OCI-LY1 (cell line): ENCODE data around the gene MRS2.

Source experiments
- H2AFZ ChIP-seq: fragments of 200-600 bp; sonication (generic), shearing (Covaris generic); 2 replicates; pipeline ENCODE4 v1.6.0; 2014; ENCODE audit warnings: antibody characterized with exemption, mild to moderate bottlenecking, low read length
- H3F3A ChIP-seq: fragments of 200-600 bp; sonication (generic), shearing (Covaris generic); 2 replicates; pipeline ENCODE4 v1.6.0; 2014; ENCODE audit warnings: mild to moderate bottlenecking, antibody characterized with exemption, low read length, moderate library complexity; ENCODE audit not compliant: insufficient read depth
- H3K27ac ChIP-seq: fragments of 200-600 bp; sonication (generic); 2 replicates; pipeline ENCODE4 v1.5.1; 2014; ENCODE audit warnings: low read length, mixed run types, mild to moderate bottlenecking, low read depth; ENCODE audit not compliant: poor library complexity, severe bottlenecking
- H3K27me3 ChIP-seq: fragments of 200-600 bp; sonication (generic); 2 replicates; pipeline ENCODE4 v1.6.0; 2014; ENCODE audit warnings: antibody characterized with exemption, mild to moderate bottlenecking, low read length, moderate library complexity; ENCODE audit not compliant: insufficient read depth
- H3K36me3 ChIP-seq: fragments of 200-600 bp; sonication (generic); 2 replicates; pipeline ENCODE4 v1.6.1; 2014; ENCODE audit warnings: mild to moderate bottlenecking, antibody characterized with exemption, low read length, moderate library complexity, mixed read lengths; ENCODE audit not compliant: insufficient read depth
- H3K4me1 ChIP-seq: fragments of 200-600 bp; sonication (generic); 2 replicates; pipeline ENCODE4 v1.5.1; 2014; ENCODE audit warnings: mild to moderate bottlenecking, low read length, moderate library complexity; ENCODE audit not compliant: insufficient read depth, severe bottlenecking
- H3K4me2 ChIP-seq: fragments of 200-600 bp; sonication (generic), shearing (Covaris generic); 2 replicates; pipeline ENCODE4 v1.6.1; 2014; ENCODE audit warnings: low read length
- H3K4me3 ChIP-seq: fragments of 200-600 bp; sonication (generic); 2 replicates; pipeline ENCODE4 v1.5.1; 2014; ENCODE audit warnings: low read length, low read depth, mild to moderate bottlenecking, mixed read lengths; ENCODE audit not compliant: poor library complexity, severe bottlenecking
- H3K79me2 ChIP-seq: fragments of 200-600 bp; shearing (Covaris generic); 2 replicates; pipeline ENCODE4 v1.6.1; 2016; ENCODE audit warnings: mixed run types, low read length, mixed read lengths; ENCODE audit not compliant: insufficient read depth
- H3K9ac ChIP-seq: fragments of 200-600 bp; sonication (generic), shearing (Covaris generic); 2 replicates; pipeline ENCODE4 v1.6.1; 2014; ENCODE audit warnings: mild to moderate bottlenecking, low read length, mixed read lengths
- H3K9me2 ChIP-seq: fragments of 200-600 bp; sonication (generic), shearing (Covaris generic); 2 replicates; pipeline ENCODE4 v1.6.1; 2014; ENCODE audit warnings: low read depth, mild to moderate bottlenecking, low read length, mixed read lengths
- H3K9me3 ChIP-seq: fragments of 200-600 bp; shearing (Covaris generic); 2 replicates; pipeline ENCODE4 v1.6.1; 2014; ENCODE audit warnings: low read length, mixed read lengths
- H4K20me1 ChIP-seq: fragments of 200-600 bp; sonication (generic), shearing (Covaris generic); 2 replicates; pipeline ENCODE4 v1.6.0; 2016; ENCODE audit warnings: mild to moderate bottlenecking, low read length; ENCODE audit not compliant: insufficient read depth
- EZH2 ChIP-seq: fragments of 200-600 bp; sonication (generic), shearing (Covaris generic); IDR thresholded peaks from 2 replicates; pipeline ENCODE4 v1.8.0; 2017; ENCODE audit warnings: borderline replicate concordance, mixed run types, mild to moderate bottlenecking, antibody characterized with exemption, low read length, moderate library complexity, mixed read lengths
- TF ChIP-seq, protein P1 (sequence below): fragments of 200-600 bp; sonication (generic), shearing (Covaris generic); IDR thresholded peaks from 2 replicates; pipeline ENCODE4 v1.5.1; 2017; ENCODE audit warnings: mild to moderate bottlenecking, antibody characterized with exemption, low read length, moderate library complexity, mixed read lengths

The MRS2 gene

DNA sequence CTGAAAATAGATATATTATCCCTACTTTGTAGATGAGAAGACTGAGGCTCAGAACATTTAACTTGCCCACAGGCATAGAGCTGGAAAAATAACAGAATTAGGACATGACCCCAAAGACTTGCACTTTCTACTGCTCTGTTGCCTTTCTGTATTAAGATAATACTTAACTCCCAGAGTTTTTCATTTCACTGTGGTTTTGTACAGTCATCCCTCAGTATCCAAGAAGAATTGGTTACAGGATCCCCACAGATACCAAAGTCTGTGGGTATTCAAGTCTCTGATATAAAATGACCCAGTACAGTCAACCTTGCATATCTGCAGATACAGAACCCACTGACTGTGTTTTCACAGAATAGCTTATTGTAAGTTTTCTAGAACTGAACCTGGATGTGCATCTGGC, 16.8 kb downstream of the MRS2 start:
- H3K36me3 ChIP-seq, result peaks cover 96% of the 10 kb centered on the region
- no peak overlapping the region for H2AFZ ChIP-seq
- no peaks in the 10 kb centered on the region for H3K79me2 ChIP-seq
- H3F3A ChIP-seq, result 0 out of 2 replicates have a peak, but pooled peaks cover 4% of the 10 kb centered on the region
- H3K4me1 ChIP-seq, result peaks cover 6% of the 10 kb centered on the region
- no peaks in the 10 kb centered on the region for H3K9me2 ChIP-seq
- no peak overlapping the region for H3K27ac ChIP-seq
- no peak overlapping the region for H3K4me2 ChIP-seq
- TF ChIP-seq, protein P1, sequence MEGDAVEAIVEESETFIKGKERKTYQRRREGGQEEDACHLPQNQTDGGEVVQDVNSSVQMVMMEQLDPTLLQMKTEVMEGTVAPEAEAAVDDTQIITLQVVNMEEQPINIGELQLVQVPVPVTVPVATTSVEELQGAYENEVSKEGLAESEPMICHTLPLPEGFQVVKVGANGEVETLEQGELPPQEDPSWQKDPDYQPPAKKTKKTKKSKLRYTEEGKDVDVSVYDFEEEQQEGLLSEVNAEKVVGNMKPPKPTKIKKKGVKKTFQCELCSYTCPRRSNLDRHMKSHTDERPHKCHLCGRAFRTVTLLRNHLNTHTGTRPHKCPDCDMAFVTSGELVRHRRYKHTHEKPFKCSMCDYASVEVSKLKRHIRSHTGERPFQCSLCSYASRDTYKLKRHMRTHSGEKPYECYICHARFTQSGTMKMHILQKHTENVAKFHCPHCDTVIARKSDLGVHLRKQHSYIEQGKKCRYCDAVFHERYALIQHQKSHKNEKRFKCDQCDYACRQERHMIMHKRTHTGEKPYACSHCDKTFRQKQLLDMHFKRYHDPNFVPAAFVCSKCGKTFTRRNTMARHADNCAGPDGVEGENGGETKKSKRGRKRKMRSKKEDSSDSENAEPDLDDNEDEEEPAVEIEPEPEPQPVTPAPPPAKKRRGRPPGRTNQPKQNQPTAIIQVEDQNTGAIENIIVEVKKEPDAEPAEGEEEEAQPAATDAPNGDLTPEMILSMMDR, result no peak
- TF ChIP-seq EZH2, result no peak
- H3K9me3 ChIP-seq, result no peaks in the 10 kb centered on the region
- no peaks in the 10 kb centered on the region for H3K27me3 ChIP-seq
- H4K20me1 ChIP-seq, result no peaks in the 10 kb centered on the region
- H3K9ac ChIP-seq, result no peak overlapping the region
- H3K4me3 ChIP-seq, result no peak overlapping the region

- no peaks in the 10 kb centered on the region for H3K9me3 ChIP-seq
- H3K4me1 ChIP-seq, result no peaks in the 10 kb centered on the region
- H4K20me1 ChIP-seq, result no peaks in the 10 kb centered on the region
- H3F3A ChIP-seq, result no peaks in the 10 kb centered on the region
- no peaks in the 10 kb centered on the region for H3K27me3 ChIP-seq
- no peak overlapping the region for H2AFZ ChIP-seq
- H3K79me2 ChIP-seq, result no peaks in the 10 kb centered on the region
- peaks cover 81% of the 10 kb centered on the region for H3K36me3 ChIP-seq
- H3K9ac ChIP-seq, result no peak overlapping the region
- TF ChIP-seq, protein P1, result no peak
- TF ChIP-seq EZH2, result no peak
- no peaks in the 10 kb centered on the region for H3K9me2 ChIP-seq
- H3K4me3 ChIP-seq, result no peak overlapping the region
- no peak overlapping the region for H3K4me2 ChIP-seq
- H3K27ac ChIP-seq, result no peak overlapping the region
Observed at GRCh38 chr6:24425091-24425490, 22.4 kb downstream of the MRS2 start.

GRCh38 chr6:24426729-24427446, 24.2 kb downstream of the MRS2 start:
- Histone ChIP-seq H3F3A (0 out of 2 replicates have a peak, but pooled peaks cover 5% of the 10 kb centered on the region), H3K27ac (no peak overlapping the region), H3K36me3 (peaks cover 71% of the 10 kb centered on the region), H3K79me2 (no peaks in the 10 kb centered on the region), H2AFZ (no peak overlapping the region), H3K9me3 (no peaks in the 10 kb centered on the region), H3K9me2 (no peaks in the 10 kb centered on the region), H3K4me1 (no peaks in the 10 kb centered on the region), H3K9ac (no peak overlapping the region), H4K20me1 (no peaks in the 10 kb centered on the region), H3K4me3 (no peak overlapping the region), H3K27me3 (no peaks in the 10 kb centered on the region), H3K4me2 (no peak overlapping the region)
- TF ChIP-seq, protein P1, result no peak
- no peak for TF ChIP-seq EZH2
